ENCODE measurements around the gene CPLANE1.
"Not testable (repeated sequence)": the region's sequence is repeated elsewhere in the genome, so short reads cannot be mapped to it uniquely, and the experiment has no call there.

Gene CPLANE1

DNA sequence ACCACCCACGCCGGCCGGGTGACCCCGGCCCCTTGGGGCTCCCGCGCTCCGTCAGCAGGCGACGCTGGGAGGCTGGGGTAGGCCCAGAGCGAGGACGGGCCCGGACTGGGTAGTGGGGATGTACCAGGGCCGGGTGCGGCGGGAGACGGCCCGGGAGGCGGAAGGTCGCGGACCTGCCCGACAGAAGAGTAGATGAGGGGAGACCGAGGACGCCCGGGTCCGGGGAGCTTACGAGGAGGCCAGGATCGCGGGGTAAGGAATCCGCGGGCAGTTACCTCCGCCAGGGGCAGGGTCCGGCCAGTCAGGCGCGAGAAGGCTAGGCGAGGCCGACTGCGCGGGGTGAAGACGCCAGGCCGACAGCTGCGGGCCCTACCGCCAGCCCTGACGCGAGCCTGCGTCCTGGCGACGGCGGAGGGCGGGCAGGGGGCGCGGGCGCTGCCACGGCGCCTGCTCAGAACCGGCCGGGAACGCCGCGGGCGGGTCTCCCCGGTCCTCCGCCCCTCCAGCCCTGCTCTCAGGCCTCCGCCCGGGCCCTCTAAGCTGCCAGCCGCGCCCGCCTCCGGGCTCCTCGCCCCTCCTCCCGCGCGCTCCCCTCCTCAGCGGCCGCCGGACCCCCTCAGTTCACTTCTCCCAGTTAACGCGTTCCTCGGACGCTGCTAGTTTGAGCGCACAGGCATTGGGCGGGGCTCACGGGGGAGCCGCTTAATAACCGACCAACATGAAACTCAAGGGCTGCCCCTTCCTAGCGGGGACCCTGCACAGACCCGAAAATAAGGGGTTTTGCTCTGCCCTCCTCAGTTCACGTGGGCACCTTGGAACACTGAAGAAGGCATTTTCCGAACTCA, at the start of gene CPLANE1:
Gene CPLANE1, minus strand, starts transcription at position 407 of the 845 bp plus-strand sequence. CDS start 1,678 bp downstream, outside the sequence.
- peak; percentile 91 for DNase-seq

DNA sequence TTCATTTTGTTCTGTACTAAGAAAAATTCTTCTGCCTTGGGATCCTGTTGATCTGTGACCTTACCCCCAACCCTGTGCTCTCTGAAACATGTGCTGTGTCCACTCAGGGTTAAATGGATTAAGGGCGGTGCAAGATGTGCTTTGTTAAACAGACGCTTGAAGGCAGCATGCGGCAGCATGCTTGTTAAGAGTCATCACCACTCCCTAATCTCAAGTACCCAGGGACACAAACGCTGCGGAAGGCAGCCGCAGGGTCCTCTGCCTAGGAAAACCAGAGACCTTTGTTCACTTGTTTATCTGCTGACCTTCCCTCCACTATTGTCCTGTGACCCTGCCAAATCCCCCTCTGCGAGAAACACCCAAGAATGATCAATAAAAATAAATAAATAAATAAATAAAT, 47.1 kb upstream of the CPLANE1 start:
- DNase-seq = not testable (repeated sequence)

DNA sequence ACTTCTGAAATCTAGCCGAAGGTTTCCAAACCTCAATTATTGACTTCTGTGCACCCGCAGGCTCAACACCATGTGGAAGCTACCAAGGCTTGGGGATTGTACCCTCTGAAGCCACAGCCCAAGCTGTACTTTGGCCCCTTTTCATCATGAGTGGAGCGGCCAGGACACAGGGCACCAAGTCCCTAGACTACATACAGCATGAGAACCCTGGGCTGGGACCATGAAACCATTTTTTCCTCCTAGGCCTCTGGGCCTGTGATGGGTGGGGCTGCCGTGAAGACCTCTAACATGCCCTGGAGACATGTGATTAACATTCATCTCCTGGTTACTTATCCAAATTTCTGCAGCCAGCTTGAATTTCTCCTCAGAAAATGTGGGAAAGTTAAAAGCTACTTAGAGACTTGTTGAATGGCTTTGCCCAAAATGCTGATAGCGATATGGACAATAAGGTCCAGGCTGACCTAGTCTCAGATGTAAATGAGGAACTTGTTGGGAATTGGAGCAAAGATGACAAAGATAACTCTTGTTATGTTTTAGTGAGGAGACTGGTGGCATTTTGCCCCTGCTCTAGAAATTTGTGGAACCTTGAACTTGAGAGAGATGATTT, 34.1 kb upstream of the CPLANE1 start:
- DNase-seq = no peak

DNA sequence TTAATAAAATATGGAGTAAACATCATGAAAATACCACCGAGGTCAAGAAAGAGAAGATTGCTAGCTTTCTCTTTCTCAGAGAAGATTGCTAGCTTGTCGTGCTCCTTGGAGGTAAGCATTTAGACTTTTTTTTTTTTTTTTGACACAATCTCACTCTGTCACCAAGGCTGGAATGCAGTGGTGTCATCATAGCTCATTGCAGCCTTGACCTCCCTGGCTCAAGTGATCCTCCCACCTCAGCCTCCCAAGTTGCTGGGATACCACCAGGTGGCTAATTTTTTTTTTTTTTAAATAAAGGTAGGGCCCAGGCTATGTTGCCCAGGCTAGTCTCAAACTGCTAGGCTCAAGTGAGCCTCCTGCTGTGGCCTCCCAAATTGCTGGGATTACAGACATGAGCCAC, 26.3 kb upstream of the CPLANE1 start:
- no peak for DNase-seq

DNA sequence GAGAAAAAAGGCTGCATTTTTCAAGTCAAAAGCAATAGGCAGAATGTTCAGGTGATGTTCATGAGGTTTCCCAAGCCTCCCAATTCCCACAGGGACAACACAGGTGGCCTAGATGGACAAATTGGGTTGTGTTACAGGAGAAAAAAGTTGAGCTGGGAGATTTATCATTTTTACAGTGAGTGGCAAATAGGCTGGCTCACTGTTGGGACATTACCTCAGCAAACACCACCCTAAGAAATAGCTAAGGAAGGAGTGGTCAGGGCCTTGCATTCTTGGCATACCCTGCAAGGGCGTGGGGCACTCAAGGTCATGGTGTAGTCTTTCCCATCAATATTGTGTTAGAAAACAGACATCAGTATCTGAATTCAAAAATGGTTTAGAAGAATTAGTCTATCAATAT, 23.3 kb upstream of the CPLANE1 start:
- no peak for DNase-seq

DNA sequence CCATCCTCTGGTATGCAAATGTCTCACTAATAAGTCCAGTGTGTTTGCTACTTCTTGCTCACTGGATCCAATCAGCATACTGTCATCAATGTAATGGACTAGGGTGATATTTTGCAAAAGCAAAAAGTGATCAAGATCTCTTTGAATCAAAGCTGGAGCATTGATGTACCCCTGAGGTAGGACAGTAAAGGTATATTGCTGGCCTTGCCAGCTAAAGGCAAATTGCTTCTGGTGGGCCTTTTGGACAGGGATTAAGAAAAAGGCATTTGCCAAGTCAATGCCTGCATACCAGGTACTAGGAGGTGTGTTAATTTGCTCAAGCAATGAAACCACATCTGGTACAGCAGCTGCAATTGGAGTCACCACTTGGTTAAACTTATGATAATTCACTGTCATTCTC, 18.9 kb upstream of the CPLANE1 start:
- not testable (repeated sequence) for DNase-seq

DNA sequence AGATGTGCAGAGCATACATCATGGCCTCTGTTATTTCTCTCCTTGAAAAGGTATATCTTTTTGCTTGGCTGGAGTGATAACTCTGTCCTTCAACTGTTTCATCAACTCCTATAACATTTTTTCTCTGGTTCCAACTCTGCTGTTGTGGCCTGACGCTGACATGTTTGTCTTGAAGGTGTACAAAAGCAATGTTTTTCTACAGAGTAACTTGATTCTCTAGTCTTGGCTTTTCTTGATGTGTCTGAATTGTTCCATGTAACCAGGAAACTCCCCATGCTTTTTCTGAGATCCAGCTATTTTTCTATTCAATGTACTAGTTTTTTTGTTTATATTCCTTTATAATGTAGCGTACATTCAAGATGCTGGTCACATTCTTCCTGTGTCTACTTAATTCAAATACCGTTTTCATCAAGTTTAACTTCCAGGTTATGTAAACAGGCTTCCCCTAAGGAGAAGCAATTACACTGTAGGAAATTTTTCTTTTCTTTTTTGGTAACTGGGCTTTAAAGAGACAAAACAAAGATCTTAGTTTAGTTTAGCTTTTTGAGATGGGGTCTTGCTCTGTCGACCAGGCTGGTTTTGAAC, 6.7 kb upstream of the CPLANE1 start:
- DNase-seq = no peak

DNA sequence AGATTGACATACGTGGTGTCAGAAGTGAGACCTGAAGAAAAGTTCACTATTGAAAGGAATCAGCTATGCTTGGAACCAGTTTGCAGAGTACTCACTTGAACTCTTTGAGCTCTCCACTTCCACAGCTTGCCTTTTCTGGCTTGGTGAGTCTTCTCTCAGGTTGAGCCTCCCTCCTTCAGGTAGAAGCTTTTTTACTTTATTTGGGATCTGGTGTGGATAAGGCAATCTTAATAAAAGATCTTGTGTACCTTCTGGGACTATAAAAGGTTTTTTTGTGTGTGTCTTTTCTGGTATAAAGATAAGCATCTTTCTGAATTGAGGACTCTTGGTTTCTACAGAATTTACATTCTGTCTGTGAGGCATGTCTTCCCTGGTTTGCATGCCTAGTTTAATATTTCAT, 5.4 kb upstream of the CPLANE1 start:
- DNase-seq = no peak

DNA sequence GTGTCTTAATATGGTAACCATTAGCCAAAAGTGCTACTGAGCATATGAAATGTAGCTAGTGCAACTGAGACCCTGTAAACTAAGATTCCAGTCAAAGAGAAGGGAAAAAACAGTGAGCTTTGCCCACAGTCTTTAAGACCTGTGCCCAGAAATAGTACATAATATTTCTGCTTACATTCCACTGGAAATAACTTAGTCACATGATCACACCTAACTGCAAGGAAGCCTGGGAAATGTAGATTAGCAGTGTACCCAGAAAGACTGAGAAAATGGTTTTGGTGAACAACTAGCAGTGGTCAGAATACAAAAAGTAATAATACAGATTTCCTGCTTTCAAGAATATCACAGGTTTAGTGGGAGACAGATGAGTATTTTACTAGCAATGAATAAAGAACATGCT, 2.5 kb upstream of the CPLANE1 start:
- DNase-seq = peak; percentile 42

DNA sequence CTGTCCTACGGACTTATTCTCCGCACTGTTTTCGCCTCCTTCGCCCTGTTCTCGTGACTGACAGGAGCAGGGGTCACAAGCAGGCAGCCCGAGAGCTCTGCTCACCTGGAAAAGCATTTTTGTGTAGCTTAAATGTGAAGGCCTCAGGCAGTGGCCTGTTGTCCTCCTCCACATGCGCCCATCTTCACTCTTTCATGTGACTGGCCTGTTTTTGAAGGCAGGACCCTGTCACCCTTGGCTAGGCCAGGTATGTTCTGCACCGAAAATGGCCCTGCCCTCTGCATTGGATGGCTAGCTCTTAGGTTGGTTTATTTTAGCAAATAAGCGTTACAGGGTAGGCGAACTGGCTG, 614 bp upstream of the CPLANE1 start:
- DNase-seq = no peak

DNA sequence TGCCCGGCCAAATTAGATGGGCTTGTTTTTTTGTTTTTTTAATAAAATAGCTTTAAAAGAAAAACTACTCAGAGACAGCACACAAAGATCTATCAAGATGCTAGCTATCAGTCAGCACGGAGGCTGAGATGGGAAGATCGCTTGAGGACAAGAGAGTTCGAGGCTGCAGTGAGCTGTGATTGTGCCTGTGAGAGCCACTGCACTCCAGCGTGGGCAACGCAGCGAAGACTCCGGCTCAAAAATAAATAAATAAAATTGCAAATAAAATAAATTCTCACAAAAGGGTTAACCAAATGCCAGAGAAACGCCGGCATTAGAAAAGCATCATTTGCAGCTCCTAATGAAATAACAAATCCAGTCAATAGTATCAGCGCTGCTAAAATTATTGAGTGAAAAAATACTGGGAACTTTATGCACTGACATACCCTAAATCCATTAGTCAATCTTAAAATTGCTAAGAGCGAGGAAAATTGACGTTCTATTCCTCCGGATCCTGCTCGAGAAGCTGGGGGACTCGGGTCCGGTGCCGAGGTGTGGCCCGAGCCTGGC, 681 bp downstream of the CPLANE1 start:
- peak; percentile 32 for DNase-seq

DNA sequence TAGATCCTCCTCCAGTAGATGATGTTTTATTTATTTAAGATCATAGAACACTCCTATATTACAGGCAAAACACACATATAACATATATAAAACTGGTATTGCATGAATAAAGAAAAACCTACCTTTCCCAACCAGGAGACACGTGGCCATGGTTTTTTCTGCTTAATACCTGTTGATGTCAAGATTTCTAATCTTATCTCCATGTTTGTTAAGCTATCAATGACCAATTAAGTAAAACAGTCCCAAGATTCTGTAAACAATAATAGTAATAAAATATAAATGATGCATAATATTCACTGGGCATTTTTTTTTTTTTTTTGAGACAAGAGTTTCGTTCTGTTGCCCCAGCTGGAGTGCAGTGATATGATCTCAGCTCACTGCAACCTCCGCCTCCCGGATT, 1.7 kb downstream of the CPLANE1 start:
- no peak for DNase-seq

DNA sequence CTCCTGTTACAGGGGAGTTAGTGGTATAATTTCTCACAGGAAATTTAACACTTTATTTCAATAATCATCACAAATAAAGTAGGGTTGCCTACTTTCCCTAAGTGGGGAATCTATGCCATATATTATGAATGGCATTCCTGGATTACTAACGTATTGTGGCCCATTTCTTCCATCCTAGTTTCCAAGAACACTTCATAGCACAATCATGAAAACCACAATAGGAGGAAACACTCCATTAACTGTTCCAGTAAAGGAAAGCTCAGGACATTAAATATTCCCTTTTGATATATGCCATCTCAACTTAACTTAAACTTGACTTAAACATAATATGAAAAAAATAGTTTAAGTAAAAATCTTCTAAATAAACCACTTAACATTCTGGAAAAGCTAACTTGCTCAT, 2.1 kb downstream of the CPLANE1 start:
- no peak for DNase-seq

DNA sequence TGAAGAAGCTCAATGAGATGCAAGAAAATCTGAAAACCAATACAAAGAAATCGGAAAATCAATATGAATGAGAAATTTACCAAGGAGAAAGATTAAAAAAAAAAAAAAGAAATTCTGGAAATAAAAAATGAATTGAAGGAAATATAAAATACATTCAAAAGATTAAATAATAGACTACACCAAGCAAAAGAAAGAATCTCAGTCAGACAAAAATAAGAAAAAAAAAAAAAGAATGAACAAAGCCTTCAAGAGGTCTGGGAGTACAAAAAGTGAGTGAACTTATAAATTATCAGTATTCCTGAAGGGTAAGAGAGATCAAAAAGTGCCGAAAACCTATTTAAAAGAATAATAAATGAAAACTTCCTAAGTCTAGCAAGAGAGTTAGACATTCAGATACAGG, 14.9 kb downstream of the CPLANE1 start:
- DNase-seq = no peak

DNA sequence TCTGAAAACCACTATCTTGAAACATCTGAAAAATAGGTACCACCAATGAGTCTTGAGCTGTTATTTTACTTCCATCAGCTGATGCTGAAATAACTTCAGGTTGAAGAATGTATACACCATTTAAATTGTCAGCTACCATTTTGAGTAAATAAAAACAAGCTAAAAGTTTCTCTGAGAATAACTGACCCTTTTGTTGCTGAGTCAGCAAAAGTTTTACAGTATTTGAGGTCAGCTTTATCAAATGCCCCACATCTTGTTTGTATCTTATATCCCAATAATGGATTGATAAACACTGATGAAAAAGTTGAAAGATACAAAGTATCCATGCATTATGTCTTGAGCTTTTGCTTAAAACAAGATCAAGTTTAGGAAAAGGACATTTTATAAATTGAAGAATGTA, 22.8 kb downstream of the CPLANE1 start:
- DNase-seq = no peak

DNA sequence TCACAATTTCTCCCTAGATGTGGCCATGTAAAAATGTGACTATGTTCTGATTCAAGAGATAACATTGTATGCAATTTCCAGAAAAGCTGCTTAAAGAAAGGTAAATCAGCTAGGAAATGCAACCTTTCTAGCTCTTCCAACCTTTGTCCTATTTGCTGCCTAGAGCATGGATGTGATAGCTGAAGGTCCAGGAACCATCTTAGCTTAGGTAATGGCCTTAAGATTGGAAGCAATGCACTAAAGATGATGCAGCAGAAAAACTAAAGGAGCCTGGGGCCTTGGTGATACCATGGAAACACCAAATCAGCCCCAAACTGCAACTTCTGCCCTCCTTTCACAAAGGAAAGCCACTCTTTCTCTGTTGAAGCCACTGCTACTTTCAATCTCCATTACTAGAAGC, 27.0 kb downstream of the CPLANE1 start:
- no peak for DNase-seq

DNA sequence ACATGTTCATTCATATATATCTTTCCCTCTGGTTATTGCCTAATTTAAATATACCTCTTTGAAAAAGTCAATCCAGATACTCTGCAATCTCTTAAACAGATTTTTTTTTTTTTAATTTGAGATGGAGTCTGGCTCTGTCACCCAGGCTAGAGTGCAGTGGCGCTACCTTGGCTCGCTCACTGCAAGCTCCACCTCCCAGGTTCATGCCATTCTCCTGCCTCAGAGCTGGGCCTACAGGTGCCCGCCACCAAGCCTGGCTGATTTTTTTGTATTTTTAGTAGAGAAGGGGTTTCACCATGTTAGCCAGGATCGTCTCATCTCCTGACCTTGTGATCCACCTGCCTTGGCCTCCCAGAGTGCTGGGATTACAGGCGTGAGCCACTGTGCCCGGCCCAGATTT, 28.8 kb downstream of the CPLANE1 start:
- DNase-seq = not testable (repeated sequence)

DNA sequence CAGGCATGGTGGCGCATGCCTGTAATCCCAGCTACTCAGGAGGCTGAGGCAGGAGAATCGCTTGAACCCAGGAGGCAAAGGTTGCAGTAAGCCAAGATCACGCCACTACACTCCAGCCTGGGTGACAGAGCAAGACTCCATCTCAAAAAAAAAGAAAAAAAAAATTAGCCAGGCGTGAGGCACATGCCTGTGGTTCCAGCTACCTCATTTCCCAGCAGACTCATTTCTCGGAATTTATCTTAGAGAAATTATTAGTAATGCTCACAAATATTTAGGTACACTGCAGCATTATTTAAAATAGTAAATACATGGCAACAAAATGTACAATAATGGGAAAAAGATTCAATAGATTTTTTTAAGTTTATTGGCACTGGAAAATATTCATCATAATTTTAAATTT, 29.8 kb downstream of the CPLANE1 start:
- not testable (repeated sequence) for DNase-seq

DNA sequence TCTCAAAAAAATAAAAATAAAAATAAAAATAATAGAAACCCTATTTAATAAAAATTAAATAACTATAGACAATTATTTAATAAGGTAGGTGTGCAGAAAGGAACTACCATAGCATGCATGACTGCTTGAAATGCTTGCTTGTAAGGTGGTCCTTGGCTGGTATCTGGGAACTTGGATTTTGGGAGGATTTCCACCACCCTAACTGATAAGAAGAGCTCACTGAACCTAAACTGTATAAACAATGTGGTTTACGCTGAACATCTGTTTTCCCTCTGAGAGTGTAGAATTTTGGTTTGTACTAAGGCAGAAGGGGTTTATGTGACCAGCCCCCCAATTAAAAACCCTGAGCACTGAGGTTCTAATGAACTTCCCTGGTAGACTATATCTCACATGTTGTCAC, 31.2 kb downstream of the CPLANE1 start:
- DNase-seq = no peak

DNA sequence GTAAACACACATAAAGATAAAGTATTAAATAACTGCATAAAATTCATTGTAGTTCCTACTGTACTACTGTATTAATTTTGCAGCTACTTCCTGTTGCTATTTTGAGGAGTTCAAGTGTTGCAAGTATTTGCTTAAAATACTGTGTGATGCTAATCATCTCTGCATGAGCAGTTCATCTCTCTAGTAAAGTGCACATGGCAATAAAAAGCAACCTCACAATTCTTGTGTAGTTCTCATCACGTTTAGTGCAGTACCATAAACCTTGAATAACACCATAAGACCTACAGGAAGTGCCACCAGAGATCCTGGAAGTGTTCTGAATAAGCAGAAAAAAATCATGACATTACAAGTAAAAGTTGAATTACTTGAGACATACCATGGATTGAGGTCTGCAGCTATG, 34.6 kb downstream of the CPLANE1 start:
- DNase-seq = no peak

DNA sequence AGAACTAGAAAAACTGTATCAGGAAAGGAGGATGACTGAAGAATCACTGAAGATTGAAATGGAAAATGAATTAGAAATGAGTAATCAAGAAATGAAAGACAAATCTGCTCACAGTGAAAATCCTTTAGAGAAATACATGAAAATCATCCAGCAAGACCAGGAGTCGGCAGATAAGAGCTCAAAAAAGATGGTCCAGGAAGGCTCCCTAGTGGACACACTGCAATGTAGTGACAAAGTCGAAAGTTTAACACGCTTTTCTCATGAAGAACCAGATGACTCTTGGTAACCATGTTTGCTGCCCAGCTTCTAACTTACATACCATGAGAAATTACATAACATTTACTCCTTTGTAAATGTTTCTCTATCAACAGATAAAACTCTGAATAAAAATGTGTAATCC, 37.1 kb downstream of the CPLANE1 start:
- DNase-seq = peak; percentile 11

DNA sequence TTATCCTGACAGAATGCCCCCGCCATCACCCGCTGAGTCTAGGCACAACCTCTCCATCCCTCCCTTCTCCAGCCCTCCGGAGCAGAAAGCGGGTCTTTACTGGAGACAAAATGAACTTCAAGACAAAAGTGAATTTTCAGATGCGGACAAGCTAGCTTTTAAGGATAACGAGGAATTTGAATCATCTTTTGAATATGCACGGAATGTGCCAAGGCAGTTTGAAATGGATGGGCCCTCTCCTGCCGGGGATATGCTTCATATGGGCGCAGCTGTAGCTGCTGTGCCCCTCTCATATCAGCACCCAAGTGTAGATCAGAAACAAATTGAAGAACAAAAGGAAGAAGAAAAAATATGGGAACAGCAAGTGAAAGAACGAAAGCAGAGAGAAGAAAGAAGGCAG, 37.5 kb downstream of the CPLANE1 start:
- no peak for DNase-seq

DNA sequence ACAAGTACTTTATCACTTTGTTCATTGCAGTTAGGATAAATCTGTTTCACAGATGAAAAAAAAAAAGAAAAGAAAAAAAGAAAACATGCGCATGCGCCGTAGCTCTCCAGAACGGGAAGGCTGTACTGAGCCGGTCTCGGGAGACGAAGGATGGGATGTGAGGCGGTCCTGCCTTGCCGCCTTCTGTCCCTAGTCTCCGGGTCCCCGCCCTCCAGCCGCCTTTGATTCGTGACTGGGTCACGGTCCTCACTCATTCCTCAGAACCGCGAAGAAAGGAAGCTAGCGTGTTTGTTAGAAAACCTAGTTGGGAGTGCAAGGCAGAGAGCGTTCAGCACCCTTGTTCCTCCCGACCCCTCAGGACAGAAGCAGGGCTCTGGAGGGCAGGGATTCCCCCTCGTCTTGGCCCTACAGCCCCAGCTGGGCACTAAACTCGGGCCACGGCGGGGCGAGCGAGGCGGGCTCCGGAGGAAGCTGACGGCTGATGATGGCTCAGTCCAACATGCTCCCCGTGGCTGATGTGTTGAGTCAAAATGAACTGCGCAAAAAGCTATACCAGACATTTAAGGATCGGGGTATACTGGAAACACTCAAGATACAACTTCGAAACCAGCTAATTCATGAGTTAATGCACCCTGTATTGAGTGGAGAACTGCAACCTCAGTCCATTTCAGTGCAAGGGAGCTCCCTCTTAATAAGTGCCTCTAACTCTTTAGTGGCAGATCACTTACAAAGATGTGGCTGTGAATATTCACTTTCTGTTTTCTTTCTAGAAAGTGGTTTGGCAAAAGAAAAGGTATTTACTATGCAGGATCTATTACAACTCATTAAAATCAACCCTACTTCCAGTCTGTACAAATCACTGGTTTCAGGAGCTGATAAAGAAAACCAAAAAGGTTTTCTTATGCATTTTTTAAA, 40.0 kb downstream of the CPLANE1 start:
- peak; percentile 29 for DNase-seq
